ENCODE data around the gene FXYD1.
"Not testable (repeated sequence)": the region's sequence is repeated elsewhere in the genome, so short reads cannot be mapped to it uniquely, and the experiment has no call there.

Gene FXYD1

DNA sequence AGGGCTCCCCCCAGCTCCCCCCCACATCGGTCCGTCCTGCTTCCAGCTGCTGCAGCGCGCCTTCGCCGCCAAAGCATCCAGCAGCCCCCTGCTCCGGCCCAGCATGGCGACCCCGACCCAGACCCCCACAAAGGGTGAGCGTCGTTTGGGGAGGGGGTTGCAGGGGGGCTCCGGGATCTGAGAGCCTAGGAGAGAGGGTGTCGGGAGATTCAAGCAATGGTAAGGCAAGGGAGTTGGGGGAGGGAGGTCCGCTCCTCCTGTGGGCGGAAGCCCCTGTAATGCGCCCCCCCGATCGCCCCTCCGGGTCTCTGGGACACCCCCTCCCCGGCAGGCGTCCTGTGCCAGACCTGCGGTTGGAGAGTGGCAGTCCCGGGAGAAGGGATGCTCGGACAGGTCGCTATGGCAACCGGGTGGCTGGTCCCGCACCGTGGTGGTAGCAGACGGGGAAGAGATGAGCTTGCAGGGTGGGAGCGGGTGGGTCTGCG is 4.6 kb downstream of the FXYD1 start, which contains the start of gene FXYD7:
TSS of gene FXYD7 (plus strand) at position 25 of the 485 bp plus-strand sequence. CDS start at position 104, 79 bp downstream.
- DNase-seq (ENCODE audit: low read depth) = no peak

DNA sequence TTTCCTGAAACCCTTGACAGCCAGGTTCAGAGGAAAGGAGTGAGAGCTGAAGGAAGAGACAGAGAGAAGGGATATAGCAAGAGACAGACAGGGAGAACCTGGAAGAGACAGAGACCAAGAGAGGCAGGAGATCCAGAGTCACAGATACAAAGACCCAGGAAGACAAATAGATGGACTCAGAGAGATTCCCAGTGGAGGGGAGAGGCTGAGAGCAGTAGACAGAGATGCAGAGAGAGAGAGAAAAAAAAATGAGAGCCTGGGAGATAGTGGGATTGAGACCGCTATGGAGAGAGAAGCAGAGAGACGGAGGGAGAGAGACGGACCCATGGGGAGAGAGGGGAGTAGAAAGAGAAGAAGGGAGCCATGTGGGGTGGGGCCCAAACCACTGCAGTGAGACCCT is 5.2 kb downstream of the FXYD1 start:
- DNase-seq (ENCODE audit: low read depth) = no peak

DNA sequence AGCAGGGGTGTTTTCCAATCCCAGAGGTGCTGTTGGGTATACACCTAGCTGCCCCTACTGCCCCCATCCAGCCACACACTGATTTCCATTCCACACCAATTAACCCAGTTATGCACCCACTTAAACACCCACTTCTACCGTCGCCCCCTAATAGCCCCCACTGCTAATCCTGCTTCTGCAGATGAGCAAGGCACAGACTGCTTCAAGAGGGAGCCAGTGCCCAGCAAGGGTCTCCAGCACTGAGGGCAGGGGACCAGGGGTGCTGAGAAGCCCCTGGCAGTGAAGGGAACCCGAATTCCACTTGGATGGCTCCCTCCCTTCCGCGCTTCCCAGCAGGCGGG is 5.6 kb downstream of the FXYD1 start:
- no peak for DNase-seq (ENCODE audit: low read depth)

DNA sequence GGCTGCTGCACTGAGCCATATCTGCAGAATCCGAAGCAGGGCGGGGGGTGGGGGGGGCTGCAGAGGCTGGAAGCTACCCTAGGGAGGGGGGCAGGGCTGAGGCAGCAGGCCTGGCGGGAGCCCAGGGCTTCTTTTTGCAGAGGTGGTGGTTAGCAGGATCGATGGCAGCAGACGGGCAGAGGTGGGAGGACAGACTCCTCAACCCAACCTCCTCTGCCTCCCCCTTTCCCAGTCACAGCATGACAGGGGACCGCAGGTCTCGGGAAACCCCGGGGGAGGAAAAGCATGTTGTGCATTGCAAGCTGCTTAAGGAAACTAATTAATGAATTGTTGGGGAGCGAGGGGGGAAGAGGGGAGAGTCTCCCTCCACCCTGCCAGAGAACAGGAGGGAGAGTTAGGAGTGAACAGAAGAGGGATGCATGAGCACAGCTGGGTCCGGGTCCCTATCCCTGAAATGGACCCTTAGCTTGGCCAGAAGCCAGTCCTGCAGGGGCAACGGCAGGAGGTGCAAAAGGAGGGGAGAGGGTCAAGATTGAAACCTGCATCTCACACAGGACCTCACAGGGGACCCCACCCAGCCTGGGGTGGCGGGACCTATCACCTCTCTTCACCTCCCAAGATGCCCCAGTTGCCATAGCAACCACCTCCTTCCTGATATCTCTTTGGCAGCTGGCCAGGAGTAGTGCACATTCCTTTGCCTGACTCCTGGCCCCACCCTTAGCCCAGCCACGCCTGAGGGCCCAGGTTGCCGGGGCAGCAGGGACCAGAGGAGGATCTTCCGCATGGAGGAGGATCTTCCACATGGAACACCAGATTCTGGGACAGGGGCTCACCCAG is 6.2 kb downstream of the FXYD1 start:
- no peak for DNase-seq (ENCODE audit: low read depth)

DNA sequence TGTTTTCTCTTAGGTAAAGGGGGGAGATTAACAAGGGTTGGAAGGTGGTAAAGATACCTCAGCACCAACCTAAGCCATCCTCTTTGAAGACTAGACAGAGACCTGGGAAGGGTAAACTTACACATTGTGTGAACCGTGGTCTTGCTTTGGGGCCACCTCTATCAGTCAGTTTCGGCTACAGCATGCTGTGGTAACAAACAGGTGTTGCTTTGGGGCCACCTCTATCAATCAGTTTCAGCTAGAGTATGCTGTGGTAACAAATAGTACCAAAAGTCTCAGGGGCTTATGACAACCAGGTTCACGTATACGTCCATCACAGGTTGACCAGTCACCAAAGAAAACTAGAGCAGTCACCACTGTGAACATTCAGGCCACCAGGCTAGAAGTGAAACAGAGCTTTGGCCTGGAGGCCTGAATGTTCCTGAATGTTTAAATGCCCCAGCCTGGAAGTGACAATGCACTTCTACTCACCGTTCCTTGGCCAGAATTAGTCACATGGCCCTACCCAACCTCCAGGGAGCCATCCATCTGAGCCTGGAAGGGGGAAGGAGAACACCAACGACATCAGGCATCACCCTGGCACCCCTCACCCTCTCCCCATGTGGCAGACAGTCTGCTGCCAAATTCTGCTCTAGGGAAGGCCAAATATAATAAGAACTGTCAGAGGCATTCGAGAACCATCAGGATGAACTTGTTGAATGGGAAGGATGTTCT is 8.3 kb downstream of the FXYD1 start:
- no peak for DNase-seq (ENCODE audit: low read depth)

DNA sequence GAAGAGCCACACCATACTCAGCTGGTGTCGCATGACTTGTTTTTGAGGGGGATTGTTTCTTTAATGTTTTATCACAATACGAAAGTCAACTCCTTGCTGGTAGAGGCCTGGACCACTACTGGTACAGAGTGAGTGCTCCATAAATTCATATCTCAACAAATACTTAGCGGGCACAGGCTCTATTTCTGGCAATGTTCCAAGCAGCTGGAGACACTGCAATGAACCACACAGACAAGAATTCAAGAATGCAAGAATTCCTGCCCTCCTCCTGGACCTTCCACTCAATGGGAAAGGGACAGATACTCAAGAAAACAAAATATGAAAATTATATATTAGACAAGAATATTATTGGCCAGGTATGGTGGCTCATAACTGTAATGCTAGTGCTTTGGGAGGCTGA is 10.8 kb downstream of the FXYD1 start:
- DNase-seq (ENCODE audit: low read depth) = no peak

DNA sequence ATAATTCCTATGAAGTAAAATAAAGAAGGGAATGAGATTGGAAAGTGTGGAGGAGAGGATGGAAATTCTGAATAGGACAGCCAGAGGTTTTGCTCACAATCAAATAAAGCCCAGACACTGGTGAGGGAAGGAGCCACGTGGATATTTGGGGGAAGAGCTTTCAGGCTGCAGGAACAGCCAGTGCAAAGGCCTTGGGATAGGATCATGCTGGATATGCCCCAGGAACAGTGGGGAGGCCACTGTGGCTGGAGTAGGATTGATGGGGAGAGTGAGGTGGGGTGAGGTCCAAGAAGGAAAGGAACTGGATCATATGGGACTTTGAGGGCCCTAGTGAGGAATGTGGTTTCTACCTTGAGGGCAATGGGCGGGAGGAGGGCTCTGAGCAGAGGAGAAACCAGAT is 11.8 kb downstream of the FXYD1 start:
- DNase-seq (ENCODE audit: low read depth) = no peak

DNA sequence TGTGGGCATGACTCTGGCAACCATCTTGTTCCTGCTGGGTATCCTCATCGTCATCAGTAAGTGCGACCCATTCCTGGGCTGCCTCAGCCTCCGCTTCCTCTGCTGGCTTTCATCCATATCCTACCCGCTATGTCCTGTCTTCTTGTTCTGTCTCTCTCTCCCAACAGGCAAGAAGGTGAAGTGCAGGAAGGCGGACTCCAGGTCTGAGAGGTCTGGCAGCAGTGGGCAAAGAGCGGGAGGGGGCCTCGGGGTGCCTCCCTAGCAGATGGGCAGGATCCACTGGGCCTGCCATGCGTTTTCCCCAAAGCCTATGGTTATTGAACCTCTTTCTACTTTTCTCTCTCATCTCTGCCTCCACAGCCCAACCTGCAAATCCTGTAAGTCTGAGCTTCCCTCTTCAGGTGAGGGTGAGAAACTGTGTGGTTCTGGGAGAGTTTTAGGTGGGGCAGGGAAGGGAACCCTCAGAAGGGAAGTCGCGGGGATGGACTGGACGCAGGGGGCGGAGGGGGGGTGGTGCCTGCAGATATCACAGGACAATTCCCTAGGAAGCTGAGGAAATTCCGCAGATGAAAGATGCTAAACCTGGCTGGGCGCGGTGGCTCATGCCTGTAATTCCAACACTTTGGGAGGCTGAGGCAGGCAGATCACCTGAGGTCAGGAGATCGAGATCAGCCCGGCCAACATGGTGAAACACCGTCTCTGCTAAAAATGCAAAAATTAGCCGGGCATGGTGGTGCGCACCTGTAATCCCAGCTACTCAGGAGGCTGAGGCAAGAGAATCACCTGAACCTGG is 12.8 kb downstream of the FXYD1 start:
- no peak for DNase-seq (ENCODE audit: low read depth)

DNA sequence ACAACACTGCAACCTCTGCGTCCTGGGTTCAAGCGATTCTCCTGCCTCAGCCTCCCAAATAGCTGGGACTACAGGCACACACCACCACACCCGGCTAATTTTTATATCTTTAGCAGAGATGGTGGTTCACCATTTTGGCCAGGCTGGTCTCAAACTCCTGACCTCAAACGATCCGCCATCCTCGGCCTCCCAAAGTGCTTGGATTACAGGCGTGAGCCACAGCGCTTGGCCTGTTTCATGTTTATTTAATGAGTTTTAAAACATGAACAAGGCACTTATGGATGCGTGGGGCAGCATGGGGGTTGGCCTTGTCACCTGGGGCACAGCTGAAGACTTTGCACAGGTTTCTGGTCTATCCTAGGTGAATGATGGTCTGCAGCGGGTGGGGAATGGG is 14.5 kb downstream of the FXYD1 start:
- DNase-seq (ENCODE audit: low read depth) = not testable (repeated sequence)

DNA sequence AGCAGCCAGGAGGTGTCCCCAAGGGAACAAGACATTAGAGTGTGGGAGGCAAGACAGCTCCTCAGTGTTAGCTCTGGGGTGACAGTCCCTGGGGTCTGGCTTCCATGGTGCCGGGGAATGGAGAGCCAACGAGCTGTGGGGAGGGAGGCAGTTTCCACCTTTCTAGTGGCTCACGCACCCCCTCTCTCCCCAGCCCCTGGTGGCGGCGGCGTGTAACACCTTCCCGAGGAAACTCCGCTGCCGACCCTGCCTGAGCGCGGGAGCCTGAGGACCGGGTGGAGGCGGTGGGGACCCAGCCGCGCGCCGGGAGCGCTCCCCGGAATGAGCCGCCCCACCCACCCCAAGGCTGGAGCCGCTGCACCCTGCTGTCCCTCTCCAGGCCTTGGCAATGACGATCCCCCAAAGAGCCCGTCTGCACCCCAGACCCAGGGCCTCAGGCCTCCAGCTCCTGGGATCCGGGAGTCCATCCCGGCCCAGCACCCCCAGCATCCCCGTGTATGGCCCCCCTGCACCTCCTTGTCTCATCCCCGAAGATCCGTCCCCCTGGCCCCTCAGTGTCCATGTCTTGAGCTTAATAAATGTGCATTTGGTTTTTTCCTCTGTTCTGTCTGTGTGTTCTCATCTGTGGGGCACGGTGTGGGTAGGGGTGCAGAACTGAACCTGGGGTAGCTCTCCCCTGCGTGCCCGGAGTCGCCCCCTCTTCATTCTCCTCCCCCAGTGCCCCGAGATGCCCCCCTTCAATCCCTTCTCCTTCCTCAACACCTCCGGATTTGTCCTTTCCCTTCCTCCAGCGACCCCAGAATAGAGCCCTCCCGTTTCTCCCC is 15.3 kb downstream of the FXYD1 start:
- DNase-seq (ENCODE audit: low read depth) = peak; percentile 45

DNA sequence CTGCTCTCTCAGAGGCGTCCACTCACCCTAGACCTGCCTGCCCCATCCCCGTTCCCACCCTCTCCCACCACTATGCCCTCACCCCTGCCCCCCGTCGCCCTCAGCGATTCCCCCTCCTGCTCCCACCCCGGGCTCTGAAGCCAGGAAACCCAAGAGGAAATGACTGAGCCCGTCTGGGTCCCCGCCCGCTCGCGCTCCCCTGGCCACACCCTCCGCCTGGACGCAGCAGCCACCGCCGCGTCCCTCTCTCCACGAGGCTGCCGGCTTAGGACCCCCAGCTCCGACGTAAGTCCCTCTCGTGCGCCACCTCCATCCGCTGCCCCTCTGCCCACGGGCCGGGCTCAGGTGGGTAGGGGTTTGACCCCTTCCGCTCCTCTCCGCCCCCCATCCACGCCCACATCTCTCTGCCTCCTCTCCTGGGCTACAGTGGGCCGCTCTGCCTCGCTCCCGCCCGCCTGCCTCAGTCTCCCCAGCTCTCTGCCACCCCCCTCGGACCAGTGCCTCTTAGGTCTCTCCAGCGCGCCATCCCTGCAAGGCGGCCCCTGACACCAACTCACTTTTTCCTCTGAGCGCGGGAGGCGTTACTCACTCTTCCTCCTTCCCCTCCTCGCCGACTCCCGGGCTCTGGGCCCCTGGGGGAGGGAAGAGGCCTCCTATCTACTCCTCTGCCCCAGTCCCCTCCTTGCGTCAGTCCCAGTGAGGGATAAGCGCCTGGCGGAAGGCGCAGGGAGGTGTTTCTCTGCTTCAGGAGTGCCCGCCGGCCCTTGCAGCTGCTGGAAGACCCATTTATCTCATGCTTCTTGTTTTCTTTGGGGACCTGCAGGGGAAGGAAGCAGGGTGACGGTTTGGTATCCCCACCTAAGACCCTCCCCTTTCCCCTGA is 16.1 kb downstream of the FXYD1 start, which contains the start of gene FXYD5:
TSS of gene FXYD5 (plus strand) at position 211 of the 882 bp plus-strand sequence. CDS start 816 bp downstream, outside the sequence.
- peak; percentile 84 for DNase-seq (ENCODE audit: low read depth)

DNA sequence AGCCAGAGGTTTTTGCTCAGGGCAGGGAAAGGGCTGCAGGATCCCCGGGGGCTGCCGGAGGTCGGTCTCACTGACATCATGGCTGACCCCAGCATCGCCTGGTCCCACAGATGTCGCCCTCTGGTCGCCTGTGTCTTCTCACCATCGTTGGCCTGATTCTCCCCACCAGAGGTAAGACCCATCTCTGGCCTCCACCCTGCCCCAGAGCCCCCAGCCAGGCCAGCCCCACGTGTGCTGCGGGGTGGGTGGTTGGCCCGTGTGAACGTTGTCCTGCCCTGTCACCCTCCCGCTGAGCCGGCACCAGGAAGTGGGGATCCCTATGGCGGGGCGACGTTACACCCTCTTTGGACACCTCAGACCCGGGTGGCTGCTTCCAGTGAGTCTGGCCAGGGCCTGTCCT is 16.8 kb downstream of the FXYD1 start:
- no peak for DNase-seq (ENCODE audit: low read depth)

DNA sequence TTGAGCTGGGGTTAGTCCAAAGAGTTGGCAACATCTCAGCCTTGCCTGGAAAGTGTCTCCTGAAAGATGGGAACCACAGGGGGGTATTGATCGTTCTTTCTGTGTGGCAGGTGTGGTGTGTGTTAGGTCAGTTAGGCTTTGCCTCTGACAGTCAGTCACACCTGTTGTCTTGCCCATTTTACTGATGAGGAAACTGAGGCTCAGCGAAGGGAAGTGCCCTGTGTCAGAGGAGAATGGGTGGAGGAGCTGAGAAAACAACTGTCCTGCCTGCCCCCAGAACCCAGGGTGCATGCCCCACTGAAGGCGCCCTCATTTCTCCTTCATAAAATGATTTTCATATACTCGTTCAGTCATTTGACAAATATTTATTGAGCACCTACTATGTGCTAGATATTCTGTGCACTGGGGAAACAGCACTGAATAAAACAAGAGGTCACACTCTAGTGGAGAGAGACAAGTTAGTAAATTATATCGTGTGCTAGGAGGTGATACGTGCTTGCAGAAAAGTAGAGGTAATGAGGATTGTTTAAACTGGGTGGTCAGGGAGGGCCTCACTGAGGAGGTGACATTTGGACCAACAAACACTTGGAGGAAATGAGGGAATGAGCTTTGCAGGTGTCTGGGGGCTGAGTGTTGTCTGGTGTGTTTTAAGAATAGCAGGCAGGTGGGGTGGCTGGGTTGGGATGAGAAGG is 17.5 kb downstream of the FXYD1 start:
- no peak for DNase-seq (ENCODE audit: low read depth)

DNA sequence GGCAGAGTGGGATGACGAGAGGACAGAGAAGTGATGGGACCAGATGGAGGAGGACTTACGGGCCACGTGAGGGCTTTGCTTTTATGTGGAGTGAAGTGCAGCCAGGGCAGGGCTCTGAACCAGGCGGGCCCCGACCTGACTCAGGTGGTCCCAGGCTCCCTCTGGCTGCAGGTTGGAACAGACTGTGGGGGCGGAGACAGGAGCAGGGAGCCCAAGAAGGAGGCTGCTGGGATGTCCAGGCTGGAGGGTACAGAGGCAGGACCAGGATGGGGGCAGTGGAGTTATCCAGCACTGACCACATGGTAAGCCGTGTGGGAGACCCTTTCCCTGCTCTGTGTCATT is 18.0 kb downstream of the FXYD1 start:
- no peak for DNase-seq (ENCODE audit: low read depth)

DNA sequence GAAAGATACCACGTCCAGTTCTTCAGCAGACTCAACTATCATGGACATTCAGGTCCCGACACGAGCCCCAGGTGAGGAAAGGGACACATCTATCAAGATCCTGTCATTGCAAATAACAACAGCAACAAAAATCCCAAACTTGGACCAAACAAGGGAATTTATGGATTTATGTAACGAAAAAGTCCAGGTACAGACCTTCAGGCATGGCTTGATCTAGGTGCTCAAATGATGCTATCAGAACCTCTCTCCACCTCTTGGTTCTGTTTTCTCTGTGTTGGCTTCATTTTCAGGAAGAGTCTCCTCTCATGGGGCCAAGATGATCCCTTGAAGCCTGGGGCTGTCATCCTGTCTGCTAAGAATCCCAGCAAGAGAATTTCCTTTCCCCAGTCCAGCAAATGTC is 18.8 kb downstream of the FXYD1 start:
- no peak for DNase-seq (ENCODE audit: low read depth)

DNA sequence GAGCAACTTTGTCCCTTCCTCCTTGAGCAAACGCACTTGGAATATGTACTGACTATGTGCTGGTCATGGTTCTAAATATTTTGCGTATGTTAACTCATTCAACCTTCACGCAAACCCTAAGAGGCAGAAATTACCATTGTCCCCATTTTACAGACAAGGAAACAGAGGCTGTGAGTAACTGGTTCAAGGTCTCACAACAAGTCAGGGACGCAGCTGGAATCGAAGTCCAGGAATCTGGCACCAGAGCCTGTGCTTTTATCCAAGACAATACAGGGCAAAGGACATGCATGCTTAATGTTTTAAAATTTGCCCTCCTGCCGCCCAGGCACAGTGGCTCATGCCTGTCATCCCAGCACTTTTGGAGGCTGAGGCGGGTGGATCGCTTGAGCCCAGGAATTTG is 21.0 kb downstream of the FXYD1 start:
- no peak for DNase-seq (ENCODE audit: low read depth)

DNA sequence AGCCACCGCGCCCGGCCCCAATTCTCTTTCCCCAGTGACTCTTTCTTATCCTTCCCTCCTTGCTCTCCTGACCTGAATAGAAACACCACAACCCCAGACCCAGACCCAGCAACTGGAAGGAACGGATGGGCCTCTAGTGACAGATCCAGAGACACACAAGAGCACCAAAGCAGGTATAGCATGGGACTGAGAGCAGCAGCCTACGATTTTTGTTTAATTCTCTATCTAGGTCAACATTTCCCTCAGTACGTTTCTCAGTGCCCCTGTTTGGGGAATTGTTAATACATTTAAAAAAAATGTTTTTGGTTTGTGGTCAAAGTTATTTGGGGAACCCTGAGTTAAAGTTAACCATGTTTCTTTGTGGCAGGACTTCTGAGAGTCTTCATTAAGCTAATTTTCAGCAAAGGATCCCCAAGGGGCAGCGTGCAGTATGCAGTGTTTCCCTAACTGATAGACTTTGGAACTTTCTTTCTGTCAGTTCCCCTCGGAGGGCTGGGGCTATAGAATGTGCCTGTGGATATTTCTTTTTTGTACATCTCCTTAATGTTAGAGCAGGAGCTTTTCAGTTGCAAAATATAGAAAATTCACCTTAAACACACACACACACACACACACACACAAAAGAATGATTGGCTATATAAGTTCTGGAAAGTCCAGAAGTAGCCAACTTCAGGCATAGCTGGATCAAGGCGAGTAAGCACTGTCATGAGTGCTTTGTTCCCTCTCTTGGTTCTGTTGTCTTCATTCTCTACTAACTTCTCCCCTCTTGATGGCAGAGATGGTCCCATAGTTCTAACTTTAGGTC is 22.2 kb downstream of the FXYD1 start:
- DNase-seq (ENCODE audit: low read depth) = no peak

DNA sequence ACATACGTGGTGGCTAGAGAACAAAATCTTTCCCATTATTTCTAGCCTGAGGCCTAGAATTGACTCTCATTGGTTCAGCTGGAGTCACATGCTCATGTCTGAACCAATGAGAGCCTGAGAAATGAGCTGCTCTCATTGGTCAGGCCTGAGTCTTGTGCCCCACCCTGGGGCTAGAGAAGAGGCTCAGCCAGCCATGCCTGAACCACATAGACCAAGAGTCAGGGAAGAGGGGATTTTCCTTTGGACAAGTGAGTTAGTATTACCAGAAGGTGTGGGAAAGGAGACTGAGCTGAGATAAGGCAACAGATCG is 22.8 kb downstream of the FXYD1 start:
- DNase-seq (ENCODE audit: low read depth) = no peak

All from EH (cell line).